AG20443 (cell line): ENCODE measurements around the gene DDR2.
"Not testable (repeated sequence)": the region's sequence is repeated elsewhere in the genome, so short reads cannot be mapped to it uniquely, and the experiment has no call there.

Experiments
- DNase-seq: peaks from one replicate; pipeline ENCODE4 v3.0.0; 2012; ENCODE audit warnings: low spot score, mixed read lengths

Gene DDR2

DNA sequence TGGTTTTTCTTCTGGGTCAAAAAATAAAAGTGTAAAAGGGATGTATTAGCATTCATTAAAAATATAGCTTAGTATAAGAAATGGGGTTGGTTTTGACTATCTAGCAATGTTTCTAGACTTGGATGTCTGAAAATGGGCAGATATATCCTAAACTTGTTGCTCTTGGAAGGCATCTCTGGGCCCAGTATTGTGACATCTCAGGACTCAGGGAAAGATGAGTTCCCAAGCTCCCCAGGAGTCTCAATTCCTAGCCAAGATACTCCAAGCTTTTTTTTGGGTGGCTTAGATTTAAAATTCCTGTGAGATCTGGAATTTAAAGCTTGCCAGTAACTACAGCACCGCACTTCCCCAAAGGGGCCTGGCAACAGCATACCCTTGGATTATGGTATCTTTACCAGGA lies 146.8 kb downstream of the DDR2 start:
- no peak for DNase-seq

DNA sequence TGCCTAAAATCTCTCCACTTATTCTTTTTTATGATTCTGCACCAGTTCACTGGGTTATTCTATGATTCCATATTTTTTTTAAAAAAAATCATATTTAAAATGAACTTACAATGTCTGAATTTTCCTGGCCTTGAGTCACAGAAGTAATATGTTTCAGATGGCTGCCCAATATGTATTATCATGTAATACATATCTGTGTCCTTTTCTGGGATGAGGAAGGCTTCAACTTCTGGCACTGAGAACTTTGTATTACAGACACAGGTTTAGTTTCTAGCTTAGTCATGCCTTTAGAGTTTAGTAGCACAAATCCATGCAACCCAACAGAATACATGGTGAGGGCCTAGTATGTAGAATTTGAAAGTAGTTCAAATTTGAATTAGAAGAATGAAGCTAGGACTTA lies 150.4 kb downstream of the DDR2 start:
- DNase-seq = no peak

DNA sequence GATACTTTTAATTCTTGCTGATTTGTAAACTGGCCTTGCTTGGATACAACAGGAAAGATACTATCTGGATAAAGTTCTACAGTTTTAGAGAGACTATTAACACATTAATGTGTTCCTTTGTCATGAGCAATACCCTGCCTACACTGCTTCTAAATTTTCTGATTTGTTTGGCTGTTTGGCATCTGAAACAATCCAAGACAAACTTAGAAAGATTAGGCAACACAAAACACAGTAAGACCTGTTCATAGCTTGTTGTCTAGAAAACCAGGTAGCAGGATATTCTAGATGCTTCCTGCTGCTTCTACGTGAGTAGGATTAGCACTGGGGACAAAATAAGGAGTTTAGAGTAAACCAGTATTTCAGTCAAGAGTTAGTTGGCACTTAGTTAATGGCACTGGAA lies 152.7 kb downstream of the DDR2 start:
- DNase-seq = not testable (repeated sequence)

DNA sequence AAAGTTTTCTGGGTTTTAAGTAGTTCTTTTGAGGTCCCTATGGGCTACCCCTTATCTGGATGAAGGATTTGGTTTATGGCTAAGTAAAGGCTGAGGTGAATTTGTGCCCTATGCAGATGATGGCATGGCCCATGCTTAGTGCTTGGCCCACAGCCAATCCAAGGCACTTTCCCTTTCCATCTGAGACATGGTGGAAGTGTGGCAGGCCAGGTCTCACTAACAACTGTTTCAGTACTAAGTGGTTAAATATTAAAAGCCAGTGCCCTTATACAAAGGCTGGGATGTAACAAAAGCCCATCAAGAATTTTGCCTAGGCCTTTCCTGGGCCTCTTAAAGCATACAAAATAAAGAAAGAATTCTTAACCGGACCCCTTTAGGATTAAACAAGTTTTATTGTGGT lies 156.5 kb downstream of the DDR2 start:
- not testable (repeated sequence) for DNase-seq

DNA sequence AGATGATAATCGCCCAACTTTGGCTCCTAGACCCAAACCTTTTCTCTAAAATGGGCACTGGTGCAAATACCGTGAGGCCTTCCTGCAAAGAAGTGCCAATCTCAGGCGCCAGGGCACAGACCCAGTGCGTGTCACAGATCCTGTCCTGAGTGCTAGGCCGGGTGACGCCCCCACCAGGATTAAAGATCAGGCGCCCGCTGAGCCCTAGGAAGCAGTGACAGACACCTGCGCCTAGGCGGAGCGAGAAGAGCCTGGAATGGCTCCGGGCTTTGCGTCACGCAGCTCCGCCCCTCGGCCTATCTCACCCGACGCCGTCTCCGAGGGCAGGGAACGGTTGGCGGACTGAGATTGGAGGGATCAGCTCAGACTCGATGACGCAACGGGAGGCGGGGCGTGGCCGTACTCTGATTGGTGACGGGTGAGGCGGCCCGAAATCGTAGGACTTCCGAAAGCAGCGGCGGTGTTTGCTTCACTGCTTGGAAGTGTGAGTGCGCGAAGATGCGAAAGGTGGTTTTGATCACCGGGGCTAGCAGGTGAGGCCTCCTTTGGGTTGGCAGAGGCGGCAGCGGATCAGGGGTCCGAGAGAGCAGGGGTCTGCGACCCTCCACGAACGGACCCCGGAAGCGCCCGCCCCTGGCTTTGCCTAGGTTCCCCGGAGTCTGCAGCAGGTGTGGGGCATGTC lies 158.2 kb downstream of the DDR2 start, which contains the start of gene HSD17B7:
Gene HSD17B7 (plus strand): TSS at position 400 of the 682 bp plus-strand sequence. CDS start 99 bp downstream, at position 499.
- peak; percentile 31 for DNase-seq

DNA sequence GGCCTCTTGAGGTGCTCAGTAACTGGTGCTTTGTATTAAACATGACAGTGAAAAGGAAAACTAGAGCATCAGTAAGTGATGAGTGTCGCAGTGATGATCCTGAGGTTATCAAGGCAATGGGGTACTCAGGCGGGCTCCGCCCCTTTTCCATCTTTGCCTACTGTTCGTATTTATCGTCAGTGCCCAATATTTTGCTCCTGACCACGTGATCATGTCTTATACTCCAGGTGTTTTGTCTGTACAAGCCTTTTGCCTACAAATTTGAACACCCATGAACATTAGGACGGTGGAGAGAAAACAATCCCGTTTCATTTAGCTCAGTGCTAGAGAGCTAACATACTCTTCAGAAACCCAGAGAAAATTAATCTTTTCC lies 158.7 kb downstream of the DDR2 start:
- DNase-seq = not testable (repeated sequence)

DNA sequence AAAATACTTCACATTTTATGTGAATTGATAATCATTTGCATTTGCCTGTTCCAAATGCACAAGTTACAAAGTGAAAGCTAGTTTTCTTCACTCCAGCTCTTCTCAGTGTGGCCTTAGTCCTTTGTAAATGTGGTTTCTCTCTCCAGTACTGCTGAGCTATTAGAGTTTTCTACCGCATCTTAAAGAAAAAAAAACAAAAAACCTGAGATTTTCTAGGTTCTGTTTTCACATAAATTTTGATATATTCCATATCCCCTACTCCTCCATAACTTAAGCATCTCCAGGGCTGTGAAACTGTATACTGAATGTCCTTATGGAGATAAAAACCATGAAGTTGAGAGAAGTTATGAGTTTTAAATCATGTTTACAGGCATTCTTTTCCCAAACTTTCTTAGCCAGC lies 162.0 kb downstream of the DDR2 start:
- not testable (repeated sequence) for DNase-seq

DNA sequence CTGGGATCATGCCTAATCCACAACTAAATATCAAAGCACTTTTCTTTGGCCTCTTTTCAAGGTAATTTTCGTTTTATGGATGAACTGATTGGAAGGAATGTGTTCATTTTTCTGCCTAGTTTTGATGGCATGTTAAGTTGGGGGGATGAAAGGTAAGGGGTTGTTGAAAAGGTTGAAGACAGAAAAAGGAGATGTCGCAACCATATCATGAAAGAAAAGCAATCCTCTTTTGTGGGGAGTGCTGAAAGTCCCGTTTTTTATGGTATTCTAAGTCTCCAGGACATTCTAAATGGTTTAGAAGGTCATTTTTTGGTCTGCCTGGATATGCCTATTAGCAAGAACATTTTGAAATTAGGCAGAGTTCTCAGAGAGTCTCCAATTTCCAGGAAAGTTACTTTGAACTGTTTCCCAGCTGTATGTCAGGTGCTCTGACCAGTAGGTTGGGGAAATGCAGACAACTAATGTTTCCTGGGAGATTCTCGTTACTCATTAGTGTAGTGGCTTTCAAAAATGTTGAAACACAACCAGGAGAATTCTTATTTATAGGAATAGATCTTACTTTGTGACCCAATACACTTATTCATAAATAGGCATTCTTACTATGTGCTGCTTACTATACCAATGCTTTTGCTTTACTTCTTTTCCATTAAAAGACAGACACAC lies 164.5 kb downstream of the DDR2 start:
- DNase-seq = not testable (repeated sequence)

DNA sequence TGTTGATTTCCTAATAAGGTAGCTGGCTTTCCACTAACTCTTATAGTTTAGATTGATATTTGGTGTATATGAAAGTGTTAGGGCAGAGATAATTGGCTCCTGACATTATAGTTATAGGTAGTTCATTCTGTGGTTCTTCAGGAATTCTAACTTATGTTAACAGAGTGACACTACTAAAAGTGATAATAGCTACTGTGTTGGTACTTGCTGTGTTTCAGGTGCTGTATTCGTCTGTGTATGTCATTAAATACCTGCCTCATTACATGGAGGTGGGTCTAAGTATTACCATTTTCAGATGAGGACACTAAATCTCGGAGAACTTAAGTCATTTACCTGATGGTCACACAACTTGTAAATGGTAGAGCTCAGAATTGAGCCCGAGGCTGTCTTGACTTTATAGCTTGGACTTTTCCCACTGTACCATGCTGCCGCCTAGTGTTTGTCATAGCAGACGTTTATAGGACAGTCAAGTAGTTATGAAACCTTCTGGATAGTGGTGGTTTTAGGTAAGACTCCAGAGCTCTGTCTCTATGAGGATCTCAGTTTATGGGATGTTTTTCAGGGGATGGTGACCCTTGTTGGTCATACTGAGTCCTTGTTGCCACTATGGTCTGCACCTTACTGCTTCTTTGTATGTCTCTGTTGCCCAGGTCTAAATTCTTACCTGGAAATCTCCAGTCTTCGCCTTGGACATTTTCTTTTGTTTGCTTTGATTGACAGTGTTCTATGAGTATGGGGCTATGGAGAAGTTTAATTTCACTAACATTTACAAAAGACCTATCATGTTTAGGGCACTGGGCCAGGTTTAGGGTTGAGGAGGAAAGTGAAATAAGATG lies 167.9 kb downstream of the DDR2 start:
- peak; percentile 52 for DNase-seq

DNA sequence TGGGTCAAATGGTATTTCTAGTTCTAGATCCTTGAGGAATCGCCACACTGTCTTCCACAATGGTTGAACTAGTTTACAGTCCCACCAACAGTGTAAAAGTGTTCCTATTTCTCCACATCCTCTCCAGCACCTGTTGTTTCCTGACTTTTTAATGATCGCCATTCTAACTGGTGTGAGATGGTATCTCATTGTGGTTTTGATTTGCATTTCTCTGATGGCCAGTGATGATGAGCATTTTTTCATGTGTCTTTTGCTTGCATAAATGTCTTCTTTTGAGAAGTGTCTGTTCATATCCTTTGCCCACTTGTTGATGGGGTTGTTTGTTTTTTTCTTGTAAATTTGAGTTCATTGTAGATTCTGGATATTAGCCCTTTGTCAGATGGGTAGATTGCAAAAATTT lies 175.2 kb downstream of the DDR2 start:
- DNase-seq = not testable (repeated sequence)

DNA sequence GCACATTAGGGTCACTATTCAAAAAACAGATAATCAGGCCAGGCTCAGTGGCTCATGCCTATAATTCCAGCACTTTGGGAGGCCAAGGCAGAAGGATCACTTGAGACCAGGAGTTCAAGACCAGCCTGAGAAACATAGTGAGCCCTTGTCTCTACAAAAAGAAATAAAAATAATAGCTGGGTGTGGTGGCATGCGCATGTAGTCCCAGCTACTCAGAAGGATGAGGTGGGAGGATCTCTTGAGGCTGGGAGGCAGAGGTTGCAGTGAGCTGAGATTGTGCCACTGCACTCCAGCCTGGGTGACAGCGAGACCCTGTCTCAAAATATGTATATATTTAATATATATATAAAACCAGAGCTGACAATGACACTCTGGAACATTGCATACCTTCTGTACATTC lies 180.1 kb downstream of the DDR2 start:
- not testable (repeated sequence) for DNase-seq

DNA sequence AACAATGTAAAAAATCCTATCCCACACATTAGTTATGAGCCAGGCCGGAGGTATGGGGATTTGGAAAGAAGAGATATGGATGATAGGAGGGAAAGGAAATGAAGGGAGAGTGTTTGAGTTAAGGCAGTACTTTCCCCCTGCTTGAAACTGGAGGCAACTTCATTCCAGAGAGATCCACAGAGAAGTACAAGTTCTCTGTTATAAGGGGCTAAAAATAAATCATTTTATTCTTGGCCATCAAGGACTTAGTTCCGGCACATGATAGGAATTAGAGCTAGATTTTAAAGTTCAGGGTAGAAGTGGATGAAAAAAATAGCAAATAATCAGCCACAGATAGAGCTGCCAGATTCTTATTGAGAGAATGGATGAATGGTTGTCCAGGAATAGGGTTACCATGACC lies 185.9 kb downstream of the DDR2 start:
- not testable (repeated sequence) for DNase-seq

DNA sequence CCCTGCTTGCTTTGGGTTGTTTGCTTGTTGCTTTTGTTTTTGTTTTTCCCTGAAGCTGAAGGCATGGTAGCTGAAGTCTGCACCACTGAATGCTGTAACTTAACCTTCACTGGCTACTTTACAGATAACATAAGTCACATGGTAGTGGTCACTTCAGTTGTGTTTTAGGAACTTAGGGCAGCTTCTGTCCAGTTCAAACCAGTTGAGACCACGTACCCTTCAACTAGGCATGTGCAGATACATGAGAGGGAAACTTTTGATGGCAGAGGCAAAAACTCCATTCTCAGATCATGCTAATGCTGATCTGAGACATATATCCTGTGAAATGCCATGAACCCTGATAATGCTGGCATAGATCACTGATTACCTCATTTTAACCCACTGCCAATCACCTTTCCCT lies 186.4 kb downstream of the DDR2 start:
- DNase-seq = not testable (repeated sequence)

DNA sequence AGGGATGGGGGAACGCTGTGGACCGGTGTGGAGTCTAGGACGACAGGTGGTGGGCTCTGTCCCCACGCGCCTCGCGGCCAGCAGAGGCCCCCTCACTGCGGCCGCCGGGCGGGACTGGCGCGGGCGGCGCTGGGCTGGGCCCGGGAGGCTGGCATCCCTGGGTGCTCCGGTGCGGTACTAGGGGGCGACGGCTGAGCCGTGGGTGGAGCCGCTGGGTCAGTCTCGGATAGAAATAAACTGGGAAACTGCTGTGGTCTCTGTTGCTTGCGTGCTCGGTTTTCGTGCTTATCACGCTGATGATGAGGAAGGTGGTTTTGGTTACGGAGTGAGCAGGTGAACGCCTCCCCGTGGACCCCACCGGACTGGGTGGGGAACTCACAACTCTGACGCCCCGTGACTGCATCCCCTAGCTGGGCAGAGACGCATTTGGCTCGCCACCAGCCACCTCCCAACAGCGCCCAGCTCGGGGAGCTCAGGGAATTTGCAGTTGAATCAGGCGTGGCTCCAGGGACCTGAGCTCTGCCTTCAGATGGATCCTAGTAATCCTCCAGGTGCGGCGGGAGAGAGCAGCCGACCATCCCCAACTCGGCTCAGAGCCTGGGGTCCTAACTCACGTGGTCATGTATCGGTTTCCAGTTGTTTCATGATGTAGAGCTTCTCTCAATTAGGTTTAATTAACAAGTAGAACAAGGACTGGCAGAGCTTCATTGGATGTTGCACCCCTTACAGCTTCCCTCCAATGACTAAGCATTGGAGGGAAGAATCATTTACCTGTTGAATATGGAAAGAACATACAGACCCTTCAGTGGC lies 190.3 kb downstream of the DDR2 start:
- peak; percentile 52 for DNase-seq

DNA sequence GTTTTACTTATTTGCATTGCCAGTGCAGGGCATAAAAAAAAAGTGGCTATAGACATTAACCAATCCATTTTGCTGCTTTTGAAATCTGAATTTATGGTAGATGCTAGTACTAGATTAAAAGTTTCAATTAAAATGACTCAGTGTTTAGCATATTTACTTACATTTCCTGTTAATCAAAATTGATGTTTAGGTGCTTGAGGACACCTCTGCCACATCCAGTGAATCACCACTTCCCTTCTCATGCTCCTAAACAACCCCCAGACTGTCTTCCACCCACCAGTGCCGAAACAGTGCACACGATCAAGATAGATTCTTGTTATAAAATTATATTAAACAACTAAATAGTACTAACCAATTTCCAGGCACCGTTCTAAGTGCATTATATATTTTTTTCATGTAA lies 191.0 kb downstream of the DDR2 start:
- no peak for DNase-seq

DNA sequence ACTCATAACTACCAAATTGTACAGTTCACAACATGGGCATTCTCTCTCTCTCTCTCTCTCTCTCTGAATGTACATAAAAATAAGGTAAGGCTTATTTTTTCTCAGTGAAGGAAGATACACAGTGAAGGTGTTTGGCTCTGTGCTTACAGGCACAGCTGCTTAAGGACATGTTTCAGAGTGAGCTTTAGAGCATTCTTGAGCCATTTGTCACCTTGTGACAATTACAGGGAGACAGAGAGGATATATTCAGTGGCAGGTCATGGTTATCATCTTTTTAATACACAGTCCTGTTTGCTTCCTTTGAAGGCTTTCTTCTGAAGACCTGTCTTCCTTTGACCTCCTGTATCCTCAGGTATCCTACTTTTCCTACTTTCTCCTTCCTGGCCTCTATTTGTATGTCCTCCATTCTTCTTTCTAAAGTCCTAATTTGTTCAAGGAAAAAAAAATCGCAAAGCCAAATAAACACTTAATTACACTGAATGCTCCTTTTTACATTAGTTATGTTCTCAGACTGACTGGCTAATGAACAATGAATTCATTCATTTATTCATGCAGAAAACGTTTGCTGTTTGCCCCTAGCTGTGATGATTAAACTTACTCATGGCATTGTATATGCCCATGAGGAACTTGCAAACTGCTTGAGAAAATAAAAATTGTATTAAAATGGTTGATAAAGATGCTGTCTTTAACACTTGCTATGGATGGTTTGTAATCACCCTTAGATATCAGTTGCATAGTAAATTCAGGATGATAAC lies 191.7 kb downstream of the DDR2 start:
- no peak for DNase-seq

DNA sequence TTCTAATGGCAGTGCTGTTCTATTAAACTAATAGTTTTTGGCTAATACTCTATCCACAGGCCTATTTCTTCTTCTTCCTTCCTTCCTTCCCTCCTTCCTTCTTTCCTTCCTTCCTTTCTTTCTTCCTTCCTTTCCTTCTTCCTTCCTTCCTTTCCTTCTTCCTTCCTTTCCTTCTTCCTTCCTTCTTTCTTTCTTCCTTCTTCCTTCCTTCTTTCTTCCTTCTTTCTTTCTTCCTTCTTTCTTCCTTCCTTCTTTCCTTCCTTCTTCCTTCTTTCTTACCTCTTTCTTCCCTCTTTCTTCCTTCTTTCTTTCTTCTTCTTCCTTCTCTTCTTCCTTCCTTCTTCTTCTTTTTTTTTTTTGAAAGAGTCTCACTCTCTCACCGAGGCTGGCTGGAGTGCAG lies 197.0 kb downstream of the DDR2 start:
- no peak for DNase-seq

DNA sequence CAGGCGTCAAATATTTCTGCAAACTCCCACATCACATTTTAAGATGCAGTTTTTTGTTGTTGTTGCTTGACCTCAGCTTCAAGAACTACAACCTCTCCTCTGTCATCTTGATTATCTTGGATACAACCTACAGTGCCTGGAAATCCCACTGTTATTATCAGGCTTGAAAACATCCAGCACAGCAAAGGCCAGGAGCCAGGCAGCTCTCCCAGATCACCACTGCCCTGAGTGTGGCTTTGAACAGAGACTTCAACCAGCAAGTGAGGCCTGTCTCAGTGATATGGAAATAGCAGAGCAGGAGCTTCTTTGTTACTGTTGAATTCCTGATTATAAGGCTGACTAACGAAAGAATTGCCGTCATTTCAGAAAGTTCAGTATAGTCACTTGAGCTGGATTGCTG lies 200.2 kb downstream of the DDR2 start:
- DNase-seq = no peak

DNA sequence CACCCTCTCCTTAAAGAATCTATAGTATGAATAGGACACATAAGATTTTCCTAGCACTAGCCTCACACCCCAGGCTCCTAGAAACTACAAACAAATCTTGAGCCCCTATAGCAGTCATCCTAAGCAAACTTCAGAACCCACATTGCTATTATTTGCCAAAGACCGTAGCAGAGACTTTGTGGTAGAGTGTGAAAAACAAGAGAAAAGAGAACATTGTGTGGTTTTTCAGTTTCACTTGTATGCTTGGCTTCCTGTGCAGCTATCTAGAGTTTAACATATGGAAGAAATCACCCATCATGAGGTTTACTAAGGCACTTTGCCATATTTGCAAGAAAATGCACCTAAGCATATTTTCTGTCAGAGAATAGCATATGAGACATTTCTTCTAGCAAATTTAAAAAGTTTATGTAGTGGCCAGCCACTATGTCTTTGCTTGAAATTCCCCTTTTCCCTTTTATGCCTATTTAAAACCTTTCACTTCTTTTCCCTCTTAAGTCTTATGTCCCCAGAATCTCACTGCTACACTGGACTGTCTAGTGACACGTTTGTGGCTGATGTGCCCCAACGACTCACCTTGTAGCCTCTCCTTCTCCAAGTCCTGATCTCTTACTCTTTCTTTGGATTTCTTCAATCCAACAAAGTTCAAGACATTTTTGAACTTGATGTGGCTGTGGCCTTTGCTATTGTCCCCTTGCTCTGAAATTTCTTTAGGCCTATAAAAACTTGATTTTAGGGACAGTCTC lies 203.1 kb downstream of the DDR2 start:
- no peak for DNase-seq
